HCT116 (cell line): ENCODE data around the gene NSRP1. TPM values are rescaled to one million over a fixed set of nuclear protein-coding genes. Genes with fewer than 3 reads are reported as not detected.
A peak's percentile ranks its signal among the peaks of the same experiment; 100 is the strongest.

ENCODE experiments used
- ATAC-seq: fragments of 200-7000 bp; cut with Tn5 transposase; 2 replicates; pipeline ENCODE4 v1.9.1; 2020; ENCODE audit warnings: mild to moderate bottlenecking, moderate library complexity
- BruUV-seq: library from RNA; stranded (reverse); fragments of 400-500 nt; replicated peaks from 2 replicates; lab custom pipeline; 2021; lab: Mats Ljungman, UMichigan
- CTCF ChIA-PET: fragments of 300-600 bp; sonication (Branson Sonifier 250); formaldehyde crosslinking; loops from one replicate; lab custom pipeline; 2021; ENCODE audit warnings: antibody characterized with exemption; lab: Charles Lee
- POLR2A ChIA-PET: fragments of 300-600, 350-600 bp; sonication (Branson Sonifier 250); formaldehyde crosslinking; loops from one replicate; lab custom pipeline; 2021; ENCODE audit warnings: antibody characterized with exemption; lab: Charles Lee
- RAD21 ChIA-PET, 2 experiments: fragments of 300-600 bp; sonication (Branson Sonifier 250); formaldehyde crosslinking; loops; one replicate each; lab custom pipeline; 2023; ENCODE audit warnings: low total read pairs in 2 of 2; ENCODE audit not compliant: uncharacterized antibody in 2 of 2, unreplicated experiment in 2 of 2, low non-redundant PET in 1 of 2; lab: Charles Lee
- DNase-seq: peaks from one replicate; pipeline ENCODE4 v3.0.0-alpha.2; 2010; ENCODE audit warnings: low read depth, low spot score
- H2AFZ ChIP-seq: fragments of 200-600 bp; shearing (Covaris generic), sonication (generic); 2 replicates; pipeline ENCODE4 v1.6.1; 2017; ENCODE audit warnings: low read depth, mixed run types, mixed read lengths, antibody characterized with exemption, low read length; ENCODE audit not compliant: poor library complexity, severe bottlenecking
- H3K27ac ChIP-seq: 2 replicates; pipeline ENCODE4 v1.5.1; 2012; ENCODE audit warnings: low read depth, low read length
- H3K27me3 ChIP-seq: fragments of 200-600 bp; sonication (generic); 2 replicates; pipeline ENCODE4 v1.6.1; 2016; ENCODE audit warnings: mixed run types, low read length, mixed read lengths; ENCODE audit not compliant: insufficient read depth
- H3K36me3 ChIP-seq, 2 experiments: fragments of 200-500 bp in 1 of 2; fragments of 200-600 bp in 1 of 2; sonication (Bioruptor generic) in 1 of 2; sonication (generic) in 1 of 2; 2 replicates each; pipeline versions ENCODE4 v1.5.1 to v1.6.1; 2014 to 2016; ENCODE audit warnings: low read length in 2 of 2, inconsistent platforms in 1 of 2, mixed read lengths in 1 of 2, mixed run types in 1 of 2; ENCODE audit not compliant: insufficient read depth in 2 of 2, control insufficient read depth in 1 of 2
- H3K4me1 ChIP-seq, 2 experiments: fragments of 200-600 bp in 1 of 2; sonication (generic) in 1 of 2; 2 replicates each; pipeline versions ENCODE4 v1.5.1 to v1.6.1; 2012 to 2017; ENCODE audit warnings: low read length in 2 of 2, inconsistent platforms in 1 of 2, mild to moderate bottlenecking in 1 of 2, mixed read lengths in 1 of 2, mixed run types in 1 of 2, moderate library complexity in 1 of 2; ENCODE audit not compliant: insufficient read depth in 2 of 2, control insufficient read depth in 1 of 2
- H3K4me2 ChIP-seq: fragments of 200-600 bp; sonication (generic); 2 replicates; pipeline ENCODE4 v1.6.1; 2017; ENCODE audit warnings: mixed run types, low read length, mixed read lengths
- H3K4me3 ChIP-seq, 2 experiments: fragments of 200-600 bp in 1 of 2; sonication (generic) in 1 of 2; replicated peaks in 1 of 2; 2 replicates each; pipeline ENCODE4 v1.5.1; 2011 to 2016; ENCODE audit warnings: low read length in 2 of 2, control low read depth in 1 of 2, low read depth in 1 of 2, mild to moderate bottlenecking in 1 of 2, mixed read lengths in 1 of 2, mixed run types in 1 of 2
- H3K79me2 ChIP-seq: fragments of 200-600 bp; sonication (generic); 2 replicates; pipeline ENCODE4 v1.6.1; 2017; ENCODE audit warnings: mild to moderate bottlenecking, mixed run types, low read length, moderate library complexity, mixed read lengths; ENCODE audit not compliant: insufficient read depth
- H3K9ac ChIP-seq: fragments of 200-600 bp; sonication (generic); 2 replicates; pipeline ENCODE4 v1.6.1; 2016; ENCODE audit warnings: low read length, mixed read lengths
- H3K9me2 ChIP-seq: fragments of 200-600 bp; sonication (generic), shearing (Covaris generic); 2 replicates; pipeline ENCODE4 v1.6.1; 2017; ENCODE audit warnings: mixed run types, mild to moderate bottlenecking, moderate library complexity; ENCODE audit not compliant: insufficient read depth
- H3K9me3 ChIP-seq, 2 experiments: fragments of 200-500 bp in 1 of 2; fragments of 200-600 bp in 1 of 2; sonication (Bioruptor generic) in 1 of 2; sonication (generic) in 1 of 2; 2 replicates each; pipeline ENCODE4 v1.6.1; 2014 to 2017; ENCODE audit warnings: low read length in 2 of 2, mixed read lengths in 2 of 2, inconsistent platforms in 1 of 2, low read depth in 1 of 2, mild to moderate bottlenecking in 1 of 2, mixed run types in 1 of 2, moderate library complexity in 1 of 2; ENCODE audit not compliant: control insufficient read depth in 1 of 2, insufficient read depth in 1 of 2
- H4K20me1 ChIP-seq: fragments of 200-600 bp; sonication (generic), shearing (Covaris generic); 2 replicates; pipeline ENCODE4 v1.6.1; 2017; ENCODE audit warnings: mixed run types, mild to moderate bottlenecking, moderate library complexity; ENCODE audit not compliant: insufficient read depth
- CBX3 ChIP-seq: IDR thresholded peaks from 2 replicates; pipeline ENCODE4 v1.6.1; 2012; ENCODE audit warnings: low read depth
- CEBPB ChIP-seq: IDR thresholded peaks from 2 replicates; pipeline ENCODE4 v1.6.1; 2012; ENCODE audit warnings: low read depth
- EZH2phosphoT487 ChIP-seq: fragments of 200-600 bp; IDR thresholded peaks from 2 replicates; pipeline ENCODE4 v1.6.1; 2018; ENCODE audit warnings: antibody characterized with exemption, borderline replicate concordance
- JUND ChIP-seq: IDR thresholded peaks from 2 replicates; pipeline ENCODE4 v1.6.1; 2012
- POLR2A ChIP-seq: IDR thresholded peaks from 2 replicates; pipeline ENCODE4 v1.7.0; 2011; ENCODE audit warnings: borderline replicate concordance; ENCODE audit not compliant: insufficient read depth, insufficient read length; ENCODE audit errors: extremely low read depth
- RAD21 ChIP-seq: IDR thresholded peaks from 2 replicates; pipeline ENCODE4 v1.6.1; 2012; ENCODE audit warnings: low read depth, mild to moderate bottlenecking
- REST ChIP-seq: IDR thresholded peaks from 2 replicates; pipeline ENCODE4 v1.6.1; 2012; ENCODE audit warnings: low read depth
- SIN3A ChIP-seq: IDR thresholded peaks from 2 replicates; pipeline ENCODE4 v1.6.1; 2012; ENCODE audit warnings: low read depth
- SP1 ChIP-seq: IDR thresholded peaks from 2 replicates; pipeline ENCODE4 v1.6.1; 2012; ENCODE audit warnings: low read depth
- SRF ChIP-seq: IDR thresholded peaks from 2 replicates; pipeline ENCODE4 v1.6.1; 2012; ENCODE audit warnings: low read depth
- intact Hi-C: fragments of 100-400 bp; cut with micrococcal nuclease; formaldehyde crosslinking; loops from 2 replicates; pipeline ENCODE4 v1.10.0; 2022
- total RNA-seq: library from RNA; stranded (reverse); gene quantifications from one replicate; pipeline ENCODE4 v1.2.1, GENCODE V29; 2021; ENCODE audit not compliant: unreplicated experiment
- TF ChIP-seq, protein P1 (sequence below), 3 experiments: fragments of 200-600 bp in 1 of 3; sonication (generic) in 1 of 3; IDR thresholded peaks in 2 of 3; conservative IDR thresholded peaks in 1 of 3; 2 replicates each; pipeline ENCODE4 v1.5.1; 2012 to 2017; ENCODE audit warnings: low read depth in 2 of 3, low read length in 2 of 3, antibody characterized with exemption in 1 of 3, borderline replicate concordance in 1 of 3, control low read depth in 1 of 3, mild to moderate bottlenecking in 1 of 3, mixed read lengths in 1 of 3, mixed run types in 1 of 3, moderate library complexity in 1 of 3; ENCODE audit not compliant: insufficient read depth in 1 of 3
- TF ChIP-seq, protein P2 (sequence below): IDR thresholded peaks from 2 replicates; pipeline ENCODE4 v1.6.1; 2011; ENCODE audit warnings: mild to moderate bottlenecking, low read length, moderate library complexity; ENCODE audit not compliant: insufficient replicate concordance; ENCODE audit errors: extremely low read depth

NSRP1 gene
- total RNA-seq, 1 experiment from 2014 or later: 24.9 TPM

- BruUV-seq: no TSS peak
- Histone ChIP-seq H3K9me2 (no peaks in the 10 kb centered on the region), H3K36me3 (no peaks in the 10 kb centered on the region), H3K4me2 (no peak overlapping the region), H3K9ac (no peak overlapping the region), H3K9me3 (no peaks in the 10 kb centered on the region), H2AFZ (no peak overlapping the region), H3K79me2 (no peaks in the 10 kb centered on the region), H3K27me3 (no peaks in the 10 kb centered on the region), H3K4me1 (no peaks in the 10 kb centered on the region), H4K20me1 (no peaks in the 10 kb centered on the region), H3K27ac (no peak overlapping the region), H3K4me3 (no peak overlapping the region)
- TF ChIP-seq CBX3 (no peak), SIN3A (no peak), POLR2A (no peak), SP1 (no peak), JUND (no peak), SRF (no peak), RAD21 (no peak), EZH2phosphoT487 (no peak), CEBPB (no peak), REST (no peak)
- TF ChIP-seq, protein P1, sequence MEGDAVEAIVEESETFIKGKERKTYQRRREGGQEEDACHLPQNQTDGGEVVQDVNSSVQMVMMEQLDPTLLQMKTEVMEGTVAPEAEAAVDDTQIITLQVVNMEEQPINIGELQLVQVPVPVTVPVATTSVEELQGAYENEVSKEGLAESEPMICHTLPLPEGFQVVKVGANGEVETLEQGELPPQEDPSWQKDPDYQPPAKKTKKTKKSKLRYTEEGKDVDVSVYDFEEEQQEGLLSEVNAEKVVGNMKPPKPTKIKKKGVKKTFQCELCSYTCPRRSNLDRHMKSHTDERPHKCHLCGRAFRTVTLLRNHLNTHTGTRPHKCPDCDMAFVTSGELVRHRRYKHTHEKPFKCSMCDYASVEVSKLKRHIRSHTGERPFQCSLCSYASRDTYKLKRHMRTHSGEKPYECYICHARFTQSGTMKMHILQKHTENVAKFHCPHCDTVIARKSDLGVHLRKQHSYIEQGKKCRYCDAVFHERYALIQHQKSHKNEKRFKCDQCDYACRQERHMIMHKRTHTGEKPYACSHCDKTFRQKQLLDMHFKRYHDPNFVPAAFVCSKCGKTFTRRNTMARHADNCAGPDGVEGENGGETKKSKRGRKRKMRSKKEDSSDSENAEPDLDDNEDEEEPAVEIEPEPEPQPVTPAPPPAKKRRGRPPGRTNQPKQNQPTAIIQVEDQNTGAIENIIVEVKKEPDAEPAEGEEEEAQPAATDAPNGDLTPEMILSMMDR (IDR thresholded peaks at IDR 0.05 in 2 of 3, conservative IDR thresholded peaks at IDR 0.05 in 1 of 3; ENCODE audit: borderline replicate concordance in 1 of 3, insufficient read depth in 1 of 3, low read depth in 2 of 3, low read length in 2 of 3): no peak; a peak in 1 of 6 replicates
- TF ChIP-seq, protein P2, sequence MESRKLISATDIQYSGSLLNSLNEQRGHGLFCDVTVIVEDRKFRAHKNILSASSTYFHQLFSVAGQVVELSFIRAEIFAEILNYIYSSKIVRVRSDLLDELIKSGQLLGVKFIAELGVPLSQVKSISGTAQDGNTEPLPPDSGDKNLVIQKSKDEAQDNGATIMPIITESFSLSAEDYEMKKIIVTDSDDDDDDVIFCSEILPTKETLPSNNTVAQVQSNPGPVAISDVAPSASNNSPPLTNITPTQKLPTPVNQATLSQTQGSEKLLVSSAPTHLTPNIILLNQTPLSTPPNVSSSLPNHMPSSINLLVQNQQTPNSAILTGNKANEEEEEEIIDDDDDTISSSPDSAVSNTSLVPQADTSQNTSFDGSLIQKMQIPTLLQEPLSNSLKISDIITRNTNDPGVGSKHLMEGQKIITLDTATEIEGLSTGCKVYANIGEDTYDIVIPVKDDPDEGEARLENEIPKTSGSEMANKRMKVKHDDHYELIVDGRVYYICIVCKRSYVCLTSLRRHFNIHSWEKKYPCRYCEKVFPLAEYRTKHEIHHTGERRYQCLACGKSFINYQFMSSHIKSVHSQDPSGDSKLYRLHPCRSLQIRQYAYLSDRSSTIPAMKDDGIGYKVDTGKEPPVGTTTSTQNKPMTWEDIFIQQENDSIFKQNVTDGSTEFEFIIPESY: no peak
- ATAC-seq (peak; percentile 46; the same call in 1 of the 2 replicates), DNase-seq (no peak)
- ChIA-PET POLR2A (no interaction called here), CTCF (no interaction called here), RAD21 (no interaction called here)
- intact Hi-C loops: no loop called here
Measured at GRCh38 chr17:30212750-30213149, 96.1 kb downstream of the NSRP1 start.
